T-helper 2 cell treated with Interferon-gamma antibody and Interleukin-4, amounts not matched to agents 5 μg/mL and 100 μg/mL, for 36 hours (primary cell): ENCODE results near the gene PAMR1.

ENCODE experiments used
- DNase-seq: peaks from one replicate; pipeline ENCODE4 v3.0.0; 2021; ENCODE audit warnings: low spot score
- H3K27ac Mint-ChIP-seq: one replicate; pipeline ENCODE4 v1.8.0; 2021; ENCODE audit warnings: mild to moderate bottlenecking, mixed read lengths
- H3K27me3 Mint-ChIP-seq: one replicate; pipeline ENCODE4 v1.8.0; 2021; ENCODE audit warnings: low read depth, mixed read lengths
- H3K36me3 Mint-ChIP-seq: one replicate; pipeline ENCODE4 v1.8.0; 2021; ENCODE audit warnings: low read depth, mixed read lengths
- H3K4me1 Mint-ChIP-seq: one replicate; pipeline ENCODE4 v1.8.0; 2021; ENCODE audit warnings: low read depth, mixed read lengths
- H3K4me3 Mint-ChIP-seq: one replicate; pipeline ENCODE4 v1.8.0; 2022; ENCODE audit warnings: mild to moderate bottlenecking, moderate library complexity, mixed read lengths
- H3K9me3 Mint-ChIP-seq: one replicate; pipeline ENCODE4 v1.8.0; 2021; ENCODE audit warnings: mixed read lengths

PAMR1 gene

GRCh38 chr11:35387111-35387982, 138.1 kb downstream of the PAMR1 start:
- Mint-ChIP-seq H3K27me3 (peaks cover 8% of the 10 kb centered on the region), H3K9me3 (no peaks in the 10 kb centered on the region), H3K27ac (no peak overlapping the region), H3K36me3 (no peaks in the 10 kb centered on the region), H3K4me3 (no peak overlapping the region), H3K4me1 (peaks cover 16% of the 10 kb centered on the region)
- DNase-seq: no peak

- DNase-seq: no peak
- Mint-ChIP-seq H3K4me3 (no peak overlapping the region), H3K27ac (no peak overlapping the region), H3K4me1 (no peaks in the 10 kb centered on the region), H3K9me3 (no peaks in the 10 kb centered on the region), H3K36me3 (no peaks in the 10 kb centered on the region), H3K27me3 (peaks cover 9% of the 10 kb centered on the region)
Observed at GRCh38 chr11:35383953-35384352, 141.5 kb downstream of the PAMR1 start.
